HepG2 (cell line): ENCODE results near the gene SPTBN4. TPM values are rescaled to one million over a fixed set of nuclear protein-coding genes. Genes with fewer than 3 reads are reported as not detected.

Experiments used
- AHR ChIP-seq: IDR thresholded peaks from 2 replicates; pipeline ENCODE4 v1.6.1; 2018; ENCODE audit warnings: missing genetic modification reagents, missing compliant biosample characterization
- BRCA1 ChIP-seq: sonication (generic); formaldehyde crosslinking; IDR thresholded peaks from 2 replicates; pipeline ENCODE4 v1.4.0; 2020; ENCODE audit warnings: missing genetic modification reagents
- FOXC1 ChIP-seq: sonication (generic); formaldehyde crosslinking; IDR thresholded peaks from 2 replicates; pipeline ENCODE4 v1.8.0; 2022; ENCODE audit warnings: mild to moderate bottlenecking, missing genetic modification reagents, borderline replicate concordance
- MYC ChIP-seq: sonication (generic); formaldehyde crosslinking; IDR thresholded peaks from 2 replicates; pipeline ENCODE4 v1.9.0; 2021; ENCODE audit warnings: missing genetic modification reagents, borderline replicate concordance
- NR3C1 ChIP-seq: sonication (generic); formaldehyde crosslinking; IDR thresholded peaks from 2 replicates; pipeline ENCODE4 v1.4.0; 2020; ENCODE audit warnings: missing genetic modification reagents
- RFXAP ChIP-seq: sonication (generic); formaldehyde crosslinking; IDR thresholded peaks from 2 replicates; pipeline ENCODE4 v1.4.0; 2020; ENCODE audit warnings: missing genetic modification reagents, borderline replicate concordance
- SP1 ChIP-seq, 2 experiments: fragments of 450-650 bp in 1 of 2; sonication (generic) in 1 of 2; formaldehyde crosslinking in 1 of 2; IDR thresholded peaks; 2 replicates each; pipeline versions ENCODE4 v1.4.0 to v1.6.1; 2016 to 2020; ENCODE audit warnings: missing genetic modification reagents in 1 of 2
- TBX3 ChIP-seq: fragments of 450-650 bp; IDR thresholded peaks from 2 replicates; pipeline ENCODE4 v1.6.1; 2017; ENCODE audit warnings: antibody characterized with exemption, mild to moderate bottlenecking, inconsistent platforms, borderline replicate concordance
- ZIK1 ChIP-seq: sonication (generic); formaldehyde crosslinking; IDR thresholded peaks from 2 replicates; pipeline ENCODE4 v1.5.0; 2020; ENCODE audit warnings: mild to moderate bottlenecking, low read depth, missing genetic modification reagents, borderline replicate concordance
- ZNF343 ChIP-seq: sonication (generic); formaldehyde crosslinking; IDR thresholded peaks from 2 replicates; pipeline ENCODE4 v1.4.0; 2020; ENCODE audit warnings: mild to moderate bottlenecking, missing genetic modification reagents
- ZNF776 ChIP-seq: sonication (generic); formaldehyde crosslinking; IDR thresholded peaks from 2 replicates; pipeline ENCODE4 v1.4.0; 2020; ENCODE audit warnings: mild to moderate bottlenecking, missing genetic modification reagents
- ZSCAN9 ChIP-seq: IDR thresholded peaks from 2 replicates; pipeline ENCODE4 v1.6.1; 2016; ENCODE audit warnings: borderline replicate concordance
- polyA plus RNA-seq, 8 experiments: library from polyadenylated mRNA; depleted of rRNA in 3 of 8; stranded (reverse) in 7 of 8; unstranded in 1 of 8; fragments of >200 nt; fragmentation: Illumina TruSeq in 4 of 8; extraction: Trizol in 4 of 8; gene quantifications; 2 replicates each; pipeline versions ENCODE4 v1.2.1 to v1.2.3, GENCODE V29; 2011 to 2016; ENCODE audit warnings: low read depth in 4 of 8, missing spikeins in 1 of 8, mixed read lengths in 1 of 8; ENCODE audit not compliant: insufficient read depth in 1 of 8
- total RNA-seq, 5 experiments: library from RNA; depleted of rRNA; stranded (reverse); fragments of >200 nt; fragmentation: Illumina TruSeq; extraction: Trizol; gene quantifications; 2 replicates each; pipeline ENCODE4 v1.2.3, GENCODE V29; 2016; ENCODE audit warnings: low read depth in 1 of 5
- TF ChIP-seq, protein P1 (sequence below): sonication (generic); formaldehyde crosslinking; IDR thresholded peaks from 2 replicates; pipeline ENCODE4 v1.4.0; 2020; ENCODE audit warnings: mild to moderate bottlenecking, missing genetic modification reagents
- TF ChIP-seq, protein P2 (sequence below), 2 experiments: sonication (generic) in 1 of 2; formaldehyde crosslinking in 1 of 2; IDR thresholded peaks; 2 replicates each; pipeline versions ENCODE4 v1.4.0 to v1.6.1; 2018 to 2020; ENCODE audit warnings: missing genetic modification reagents in 2 of 2, borderline replicate concordance in 1 of 2, low read depth in 1 of 2, mild to moderate bottlenecking in 1 of 2, missing biosample characterization in 1 of 2
- TF ChIP-seq, protein P3 (sequence below): sonication (generic); formaldehyde crosslinking; IDR thresholded peaks from 2 replicates; pipeline ENCODE4 v1.5.1; 2020; ENCODE audit warnings: mild to moderate bottlenecking, missing genetic modification reagents, moderate library complexity
- TF ChIP-seq, protein P4 (sequence below): IDR thresholded peaks from 2 replicates; pipeline ENCODE4 v1.6.1; 2016; ENCODE audit warnings: missing compliant biosample characterization, missing genetic modification reagents, borderline replicate concordance

Gene SPTBN4
- total and polyA plus RNA-seq, 2 of the 13 experiments (the other 11 are each of a cell fraction or from before 2014, with no cell fraction given) = 0.11 TPM

DNA sequence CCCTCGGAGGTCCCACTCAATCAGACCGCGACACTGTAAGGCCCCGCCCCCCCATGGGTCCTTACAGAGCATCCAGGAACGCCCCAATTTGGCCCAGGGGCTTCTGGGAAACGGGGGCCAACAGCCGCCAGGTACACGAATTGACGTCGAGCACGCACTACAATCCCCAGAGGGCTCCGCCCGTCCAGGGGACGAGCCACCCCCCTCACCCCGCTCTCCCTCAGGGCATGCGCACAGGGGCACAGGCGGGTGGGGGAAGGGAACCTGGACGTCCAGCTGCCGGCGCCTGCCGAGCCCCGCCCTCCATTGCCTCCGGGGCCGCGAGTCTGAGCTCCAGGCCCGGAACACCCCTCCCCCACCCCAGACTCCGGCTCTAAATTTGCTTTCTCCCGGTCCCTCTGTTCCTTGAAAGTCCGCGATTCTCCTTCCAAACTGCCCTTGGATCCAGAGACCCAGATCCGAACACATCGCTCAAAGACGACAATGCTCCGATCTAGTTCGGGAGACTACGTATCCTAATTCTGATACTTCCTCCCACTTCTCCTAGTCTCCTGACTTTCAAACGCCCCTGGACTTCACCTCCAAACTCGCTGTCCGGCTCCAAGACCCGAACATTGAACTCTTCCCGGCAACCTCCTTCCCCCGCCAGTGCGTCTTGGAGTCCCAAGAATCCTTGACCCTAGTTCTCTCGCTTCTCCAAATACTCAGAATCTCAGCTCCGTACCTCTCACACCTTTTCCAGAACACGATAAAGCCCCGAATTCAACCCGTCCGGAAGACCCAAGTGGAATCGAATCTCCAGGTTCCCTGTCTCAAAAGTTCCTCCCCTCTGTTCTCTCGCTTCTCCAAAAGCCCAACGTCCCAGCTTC, 23.4 kb upstream of the SPTBN4 start (continued):
- TF ChIP-seq, protein P1, sequence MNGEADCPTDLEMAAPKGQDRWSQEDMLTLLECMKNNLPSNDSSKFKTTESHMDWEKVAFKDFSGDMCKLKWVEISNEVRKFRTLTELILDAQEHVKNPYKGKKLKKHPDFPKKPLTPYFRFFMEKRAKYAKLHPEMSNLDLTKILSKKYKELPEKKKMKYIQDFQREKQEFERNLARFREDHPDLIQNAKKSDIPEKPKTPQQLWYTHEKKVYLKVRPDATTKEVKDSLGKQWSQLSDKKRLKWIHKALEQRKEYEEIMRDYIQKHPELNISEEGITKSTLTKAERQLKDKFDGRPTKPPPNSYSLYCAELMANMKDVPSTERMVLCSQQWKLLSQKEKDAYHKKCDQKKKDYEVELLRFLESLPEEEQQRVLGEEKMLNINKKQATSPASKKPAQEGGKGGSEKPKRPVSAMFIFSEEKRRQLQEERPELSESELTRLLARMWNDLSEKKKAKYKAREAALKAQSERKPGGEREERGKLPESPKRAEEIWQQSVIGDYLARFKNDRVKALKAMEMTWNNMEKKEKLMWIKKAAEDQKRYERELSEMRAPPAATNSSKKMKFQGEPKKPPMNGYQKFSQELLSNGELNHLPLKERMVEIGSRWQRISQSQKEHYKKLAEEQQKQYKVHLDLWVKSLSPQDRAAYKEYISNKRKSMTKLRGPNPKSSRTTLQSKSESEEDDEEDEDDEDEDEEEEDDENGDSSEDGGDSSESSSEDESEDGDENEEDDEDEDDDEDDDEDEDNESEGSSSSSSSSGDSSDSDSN (CRISPR knock-in tag) = no peak
- TF ChIP-seq, protein P2, sequence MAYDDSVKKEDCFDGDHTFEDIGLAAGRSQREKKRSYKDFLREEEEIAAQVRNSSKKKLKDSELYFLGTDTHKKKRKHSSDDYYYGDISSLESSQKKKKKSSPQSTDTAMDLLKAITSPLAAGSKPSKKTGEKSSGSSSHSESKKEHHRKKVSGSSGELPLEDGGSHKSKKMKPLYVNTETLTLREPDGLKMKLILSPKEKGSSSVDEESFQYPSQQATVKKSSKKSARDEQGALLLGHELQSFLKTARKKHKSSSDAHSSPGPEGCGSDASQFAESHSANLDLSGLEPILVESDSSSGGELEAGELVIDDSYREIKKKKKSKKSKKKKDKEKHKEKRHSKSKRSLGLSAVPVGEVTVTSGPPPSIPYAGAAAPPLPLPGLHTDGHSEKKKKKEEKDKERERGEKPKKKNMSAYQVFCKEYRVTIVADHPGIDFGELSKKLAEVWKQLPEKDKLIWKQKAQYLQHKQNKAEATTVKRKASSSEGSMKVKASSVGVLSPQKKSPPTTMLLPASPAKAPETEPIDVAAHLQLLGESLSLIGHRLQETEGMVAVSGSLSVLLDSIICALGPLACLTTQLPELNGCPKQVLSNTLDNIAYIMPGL (CRISPR knock-in tag; IDR thresholded peaks at IDR 0.05; ENCODE audit: borderline replicate concordance in 1 of 2, low read depth in 1 of 2) = peak in 1 of 2 experiments; percentile 63; a peak in 1 of 4 replicates
- TF ChIP-seq RFXAP (CRISPR knock-in tag) = peak; percentile 64; the same call in 1 of the 2 replicates
- TF ChIP-seq, protein P3, sequence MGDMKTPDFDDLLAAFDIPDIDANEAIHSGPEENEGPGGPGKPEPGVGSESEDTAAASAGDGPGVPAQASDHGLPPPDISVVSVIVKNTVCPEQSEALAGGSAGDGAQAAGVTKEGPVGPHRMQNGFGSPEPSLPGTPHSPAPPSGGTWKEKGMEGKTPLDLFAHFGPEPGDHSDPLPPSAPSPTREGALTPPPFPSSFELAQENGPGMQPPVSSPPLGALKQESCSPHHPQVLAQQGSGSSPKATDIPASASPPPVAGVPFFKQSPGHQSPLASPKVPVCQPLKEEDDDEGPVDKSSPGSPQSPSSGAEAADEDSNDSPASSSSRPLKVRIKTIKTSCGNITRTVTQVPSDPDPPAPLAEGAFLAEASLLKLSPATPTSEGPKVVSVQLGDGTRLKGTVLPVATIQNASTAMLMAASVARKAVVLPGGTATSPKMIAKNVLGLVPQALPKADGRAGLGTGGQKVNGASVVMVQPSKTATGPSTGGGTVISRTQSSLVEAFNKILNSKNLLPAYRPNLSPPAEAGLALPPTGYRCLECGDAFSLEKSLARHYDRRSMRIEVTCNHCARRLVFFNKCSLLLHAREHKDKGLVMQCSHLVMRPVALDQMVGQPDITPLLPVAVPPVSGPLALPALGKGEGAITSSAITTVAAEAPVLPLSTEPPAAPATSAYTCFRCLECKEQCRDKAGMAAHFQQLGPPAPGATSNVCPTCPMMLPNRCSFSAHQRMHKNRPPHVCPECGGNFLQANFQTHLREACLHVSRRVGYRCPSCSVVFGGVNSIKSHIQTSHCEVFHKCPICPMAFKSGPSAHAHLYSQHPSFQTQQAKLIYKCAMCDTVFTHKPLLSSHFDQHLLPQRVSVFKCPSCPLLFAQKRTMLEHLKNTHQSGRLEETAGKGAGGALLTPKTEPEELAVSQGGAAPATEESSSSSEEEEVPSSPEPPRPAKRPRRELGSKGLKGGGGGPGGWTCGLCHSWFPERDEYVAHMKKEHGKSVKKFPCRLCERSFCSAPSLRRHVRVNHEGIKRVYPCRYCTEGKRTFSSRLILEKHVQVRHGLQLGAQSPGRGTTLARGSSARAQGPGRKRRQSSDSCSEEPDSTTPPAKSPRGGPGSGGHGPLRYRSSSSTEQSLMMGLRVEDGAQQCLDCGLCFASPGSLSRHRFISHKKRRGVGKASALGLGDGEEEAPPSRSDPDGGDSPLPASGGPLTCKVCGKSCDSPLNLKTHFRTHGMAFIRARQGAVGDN (CRISPR knock-in tag) = peak; percentile 78
- TF ChIP-seq NR3C1 (CRISPR knock-in tag) = no peak
- TF ChIP-seq ZNF343 = no peak
- TF ChIP-seq ZSCAN9 (CRISPR knock-in tag) = no peak
- peak; percentile 73; the same call in 1 of the 2 replicates for TF ChIP-seq FOXC1 (CRISPR knock-in tag)
- TF ChIP-seq ZNF776 (CRISPR knock-in tag) = no peak
- TF ChIP-seq TBX3 = no peak
- TF ChIP-seq AHR (CRISPR knock-in tag) = no peak
- no peak for TF ChIP-seq SP1 (IDR thresholded peaks at IDR 0.05)
- TF ChIP-seq SP1 (CRISPR knock-in tag; IDR thresholded peaks at IDR 0.05) = peak; percentile 85
- peak; percentile 76 for TF ChIP-seq MYC (CRISPR knock-in tag)
- TF ChIP-seq ZIK1 = no peak
- TF ChIP-seq, protein P4, sequence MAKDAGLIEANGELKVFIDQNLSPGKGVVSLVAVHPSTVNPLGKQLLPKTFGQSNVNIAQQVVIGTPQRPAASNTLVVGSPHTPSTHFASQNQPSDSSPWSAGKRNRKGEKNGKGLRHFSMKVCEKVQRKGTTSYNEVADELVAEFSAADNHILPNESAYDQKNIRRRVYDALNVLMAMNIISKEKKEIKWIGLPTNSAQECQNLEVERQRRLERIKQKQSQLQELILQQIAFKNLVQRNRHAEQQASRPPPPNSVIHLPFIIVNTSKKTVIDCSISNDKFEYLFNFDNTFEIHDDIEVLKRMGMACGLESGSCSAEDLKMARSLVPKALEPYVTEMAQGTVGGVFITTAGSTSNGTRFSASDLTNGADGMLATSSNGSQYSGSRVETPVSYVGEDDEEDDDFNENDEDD (CRISPR knock-in tag) = peak; percentile 61; the same call in 1 of the 2 replicates
- no peak for TF ChIP-seq BRCA1
